ENCODE data around the gene TMEM270. TPM values are rescaled to one million over a fixed set of nuclear protein-coding genes. Genes with fewer than 3 reads are reported as not detected.
A peak's percentile ranks its signal among the peaks of the same experiment; 100 is the strongest.

The TMEM270 gene
- polyA plus RNA-seq, 2 of the 4 experiments (the other 2 are of a cell fraction), result not detected

GRCh38 chr7:73876361-73876760 is 15.4 kb downstream of the TMEM270 start (continued):
- no peak for TF ChIP-seq HMGXB4 (CRISPR knock-in tag; IDR thresholded peaks at IDR 0.05; ENCODE audit: borderline replicate concordance)

- FAIRE-seq (no peak), DNase-seq (ENCODE audit: low read depth in 1 of 2, low spot score in 1 of 2) (no peak), ATAC-seq (no peak)
- H3K9me3 ChIP-seq, result no peaks in the 10 kb centered on the region
- CTCF ChIA-PET, result interaction anchor here (1.0 to 3.9 kb wide), 3 partner anchors 9 to 149 kb away, joined by 3 to 14 read pairs (median 3); no protein-coding TSS in a partner anchor
- H3K4me2 ChIP-seq, result no peak overlapping the region
- no peak for TF ChIP-seq HOXA7 (CRISPR knock-in tag; IDR thresholded peaks at IDR 0.05)
- no peak for TF ChIP-seq ELK1 (IDR thresholded peaks at IDR 0.05; ENCODE audit: low read depth, low read length)
- TF ChIP-seq CHD4 (IDR thresholded peaks at IDR 0.05; ENCODE audit: borderline replicate concordance), result no peak
- TF ChIP-seq MYC (IDR thresholded peaks at IDR 0.05; ENCODE audit: borderline replicate concordance, low read length), result no peak
- TF ChIP-seq HES2 (IDR thresholded peaks at IDR 0.05), result no peak
- no peak overlapping the region for H3K27ac ChIP-seq
- WGBS (ENCODE audit: missing lambda C conversion rate), result 70% methylated on average over 12 of the region's 12 CpGs
- no peak overlapping the region for H3K4me3 ChIP-seq
- POLR2A ChIA-PET, result interaction anchor here (0.6 kb wide), 1 partner anchor 14 kb away, joined by 3 read pairs; no protein-coding TSS in a partner anchor
- H3K4me1 ChIP-seq, result peaks cover 17% of the 10 kb centered on the region
These were observed 16.0 kb downstream of the TMEM270 start for GRCh38 chr7:73876973-73877372.

- no peak for FAIRE-seq
- Histone ChIP-seq H3K4me1 (peaks cover 17% of the 10 kb centered on the region), H3K9me3 (no peaks in the 10 kb centered on the region), H3K4me3 (no peak overlapping the region), H3K27ac (no peak overlapping the region), H3K4me2 (peak overlapping the region; percentile 36; the same call in 2 of the 3 replicates)
- peak; percentile 17 to 55; a peak in 4 of 6 replicates for ATAC-seq
- WGBS (ENCODE audit: missing lambda C conversion rate), result 49% methylated on average over 14 of the region's 18 CpGs
- CTCF ChIA-PET, result interaction anchor here (1.3 to 4.3 kb wide), 4 partner anchors 9 to 147 kb away, joined by 3 to 25 read pairs (median 6); partner anchors contain the start of gene ELN
- POLR2A ChIA-PET, result no interaction called here
- peak in 1 of 2 experiments; percentile 31 for DNase-seq (ENCODE audit: low read depth in 1 of 2, low spot score in 1 of 2)
- TF ChIP-seq POLR2A (IDR thresholded peaks at IDR 0.05; ENCODE audit: low read length) (no peak), HMGXB4 (CRISPR knock-in tag; IDR thresholded peaks at IDR 0.05; ENCODE audit: borderline replicate concordance) (no peak), HOXA7 (CRISPR knock-in tag; IDR thresholded peaks at IDR 0.05) (no peak), E2F6 (IDR thresholded peaks at IDR 0.05; ENCODE audit: borderline replicate concordance, low read depth) (no peak), SMC3 (IDR thresholded peaks at IDR 0.05) (no peak), FOSL2 (IDR thresholded peaks at IDR 0.05) (no peak), FOSL2 (CRISPR knock-in tag; IDR thresholded peaks at IDR 0.05) (no peak), ATOH8 (CRISPR knock-in tag; IDR thresholded peaks at IDR 0.05; ENCODE audit: low read depth) (no peak), PBX3 (IDR thresholded peaks at IDR 0.05) (no peak)
These were observed 19.2 kb downstream of the TMEM270 start for GRCh38 chr7:73879977-73880681.
